HG03558 (cell line): ENCODE data around the gene FZD1.
A peak's percentile ranks its signal among the peaks of the same experiment; 100 is the strongest.

Experiments
- ATAC-seq: cut with Tn5 transposase; IDR thresholded peaks from one replicate; pipeline ENCODE4 v1.9.1; 2021; ENCODE audit warnings: moderate number of reproducible peaks; ENCODE audit not compliant: unreplicated experiment; ENCODE audit errors: extremely low read depth

Gene FZD1

GRCh38 chr7:91264924-91265681 is 870 bp downstream of the FZD1 start:
- peak; percentile 21 for ATAC-seq

- no peak for ATAC-seq
These were observed 1.4 kb downstream of the FZD1 start for GRCh38 chr7:91265693-91266066.

DNA sequence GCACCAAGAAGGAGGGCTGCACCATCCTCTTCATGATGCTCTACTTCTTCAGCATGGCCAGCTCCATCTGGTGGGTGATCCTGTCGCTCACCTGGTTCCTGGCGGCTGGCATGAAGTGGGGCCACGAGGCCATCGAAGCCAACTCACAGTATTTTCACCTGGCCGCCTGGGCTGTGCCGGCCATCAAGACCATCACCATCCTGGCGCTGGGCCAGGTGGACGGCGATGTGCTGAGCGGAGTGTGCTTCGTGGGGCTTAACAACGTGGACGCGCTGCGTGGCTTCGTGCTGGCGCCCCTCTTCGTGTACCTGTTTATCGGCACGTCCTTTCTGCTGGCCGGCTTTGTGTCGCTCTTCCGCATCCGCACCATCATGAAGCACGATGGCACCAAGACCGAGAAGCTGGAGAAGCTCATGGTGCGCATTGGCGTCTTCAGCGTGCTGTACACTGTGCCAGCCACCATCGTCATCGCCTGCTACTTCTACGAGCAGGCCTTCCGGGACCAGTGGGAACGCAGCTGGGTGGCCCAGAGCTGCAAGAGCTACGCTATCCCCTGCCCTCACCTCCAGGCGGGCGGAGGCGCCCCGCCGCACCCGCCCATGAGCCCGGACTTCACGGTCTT is 1.9 kb downstream of the FZD1 start:
- ATAC-seq: no peak

DNA sequence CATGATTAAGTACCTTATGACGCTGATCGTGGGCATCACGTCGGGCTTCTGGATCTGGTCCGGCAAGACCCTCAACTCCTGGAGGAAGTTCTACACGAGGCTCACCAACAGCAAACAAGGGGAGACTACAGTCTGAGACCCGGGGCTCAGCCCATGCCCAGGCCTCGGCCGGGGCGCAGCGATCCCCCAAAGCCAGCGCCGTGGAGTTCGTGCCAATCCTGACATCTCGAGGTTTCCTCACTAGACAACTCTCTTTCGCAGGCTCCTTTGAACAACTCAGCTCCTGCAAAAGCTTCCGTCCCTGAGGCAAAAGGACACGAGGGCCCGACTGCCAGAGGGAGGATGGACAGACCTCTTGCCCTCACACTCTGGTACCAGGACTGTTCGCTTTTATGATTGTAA is 2.5 kb downstream of the FZD1 start:
- ATAC-seq: no peak

DNA sequence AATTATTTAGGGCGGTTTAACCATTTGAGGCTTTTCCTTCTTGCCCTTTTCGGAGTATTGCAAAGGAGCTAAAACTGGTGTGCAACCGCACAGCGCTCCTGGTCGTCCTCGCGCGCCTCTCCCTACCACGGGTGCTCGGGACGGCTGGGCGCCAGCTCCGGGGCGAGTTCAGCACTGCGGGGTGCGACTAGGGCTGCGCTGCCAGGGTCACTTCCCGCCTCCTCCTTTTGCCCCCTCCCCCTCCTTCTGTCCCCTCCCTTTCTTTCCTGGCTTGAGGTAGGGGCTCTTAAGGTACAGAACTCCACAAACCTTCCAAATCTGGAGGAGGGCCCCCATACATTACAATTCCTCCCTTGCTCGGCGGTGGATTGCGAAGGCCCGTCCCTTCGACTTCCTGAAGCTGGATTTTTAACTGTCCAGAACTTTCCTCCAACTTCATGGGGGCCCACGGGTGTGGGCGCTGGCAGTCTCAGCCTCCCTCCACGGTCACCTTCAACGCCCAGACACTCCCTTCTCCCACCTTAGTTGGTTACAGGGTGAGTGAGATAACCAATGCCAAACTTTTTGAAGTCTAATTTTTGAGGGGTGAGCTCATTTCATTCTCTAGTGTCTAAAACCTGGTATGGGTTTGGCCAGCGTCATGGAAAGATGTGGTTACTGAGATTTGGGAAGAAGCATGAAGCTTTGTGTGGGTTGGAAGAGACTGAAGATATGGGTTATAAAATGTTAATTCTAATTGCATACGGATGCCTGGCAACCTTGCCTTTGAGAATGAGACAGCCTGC is 3.1 kb downstream of the FZD1 start:
- no peak for ATAC-seq

DNA sequence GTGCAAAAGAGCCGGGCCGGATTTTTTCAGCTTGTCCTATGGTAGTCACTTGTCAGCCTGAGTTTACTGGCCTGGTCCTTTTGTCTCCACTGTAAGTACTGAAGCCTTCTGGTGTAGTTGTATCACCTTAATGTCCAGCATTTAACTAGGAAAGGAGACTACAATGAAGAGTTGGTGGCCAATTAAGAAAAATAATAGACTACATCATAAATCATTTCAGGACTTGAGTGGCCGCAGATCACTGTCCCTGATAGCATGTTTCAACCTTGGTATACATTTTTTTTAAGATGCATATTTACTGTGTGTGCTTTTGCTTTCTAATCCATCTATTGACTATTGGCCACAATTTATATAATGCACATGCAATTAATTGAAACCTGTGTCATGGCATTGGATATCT is 6.1 kb downstream of the FZD1 start:
- no peak for ATAC-seq

DNA sequence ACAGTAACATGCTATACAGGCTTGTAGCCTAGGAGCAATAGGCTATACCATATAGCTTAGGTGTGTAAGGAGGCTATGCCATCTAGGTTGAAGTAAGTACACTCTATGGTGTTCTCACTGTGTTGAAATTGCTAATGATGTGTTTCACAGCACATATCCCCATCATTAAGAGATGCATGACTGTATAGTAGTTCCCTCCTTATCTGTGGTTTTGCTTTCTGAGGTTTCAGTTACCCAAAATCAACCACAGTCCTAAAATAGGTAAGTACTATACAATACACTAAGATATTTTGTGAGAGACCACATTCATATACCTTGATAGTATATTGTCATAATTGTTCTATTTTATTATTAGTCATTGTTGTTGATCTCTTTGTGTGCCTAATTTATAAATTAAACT is 12.7 kb downstream of the FZD1 start:
- peak; percentile 73 for ATAC-seq

GRCh38 chr7:91280185-91280584 is 16.0 kb downstream of the FZD1 start:
- no peak for ATAC-seq

DNA sequence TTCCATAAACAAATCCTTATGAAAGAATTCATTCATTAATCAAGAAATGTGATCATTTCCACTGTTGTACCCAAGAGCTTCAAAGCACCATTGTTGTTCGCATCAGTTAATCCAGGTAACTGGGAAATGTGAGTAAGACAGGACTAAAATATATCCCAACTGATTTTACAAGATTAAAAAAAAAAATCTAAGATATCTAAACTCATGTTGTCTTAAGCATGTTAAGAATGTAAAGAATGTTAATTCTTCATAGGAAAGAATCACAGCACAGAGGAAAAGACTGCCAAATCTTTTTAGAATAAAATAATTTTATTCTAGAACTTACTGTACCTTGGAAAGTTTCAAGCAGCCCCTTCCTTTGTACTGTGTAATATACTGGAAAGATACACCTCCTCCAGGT is 16.4 kb downstream of the FZD1 start:
- ATAC-seq: no peak

DNA sequence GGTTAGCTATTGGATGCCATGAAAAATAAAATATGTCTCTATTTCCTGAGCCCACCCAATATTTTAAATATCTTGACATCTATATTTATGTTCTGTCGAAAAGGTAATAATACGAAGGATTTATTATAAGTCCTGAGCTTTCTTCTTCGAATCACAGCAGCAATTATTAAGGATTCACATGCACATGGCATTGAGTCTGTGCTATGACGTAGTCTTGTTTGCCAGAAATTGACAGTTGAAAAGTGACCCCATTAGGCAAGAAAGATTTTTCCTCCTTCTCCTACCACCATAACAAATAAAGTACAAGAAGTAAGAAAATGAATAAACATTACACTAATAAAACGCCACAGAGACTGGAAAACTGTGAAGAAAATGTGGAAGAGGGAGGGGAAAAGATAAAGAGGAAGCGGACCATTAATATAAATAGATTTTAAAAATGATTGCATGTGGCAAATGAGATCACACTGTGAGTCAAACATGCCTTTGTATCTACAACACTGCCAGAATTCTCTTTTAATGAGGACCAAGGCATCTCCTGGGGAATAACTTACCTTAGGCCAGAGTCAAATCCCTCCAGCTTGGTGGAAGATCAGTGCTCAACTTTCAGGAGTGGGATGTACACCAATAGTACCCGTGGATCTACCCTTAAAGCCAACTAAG is 21.6 kb downstream of the FZD1 start:
- no peak for ATAC-seq

DNA sequence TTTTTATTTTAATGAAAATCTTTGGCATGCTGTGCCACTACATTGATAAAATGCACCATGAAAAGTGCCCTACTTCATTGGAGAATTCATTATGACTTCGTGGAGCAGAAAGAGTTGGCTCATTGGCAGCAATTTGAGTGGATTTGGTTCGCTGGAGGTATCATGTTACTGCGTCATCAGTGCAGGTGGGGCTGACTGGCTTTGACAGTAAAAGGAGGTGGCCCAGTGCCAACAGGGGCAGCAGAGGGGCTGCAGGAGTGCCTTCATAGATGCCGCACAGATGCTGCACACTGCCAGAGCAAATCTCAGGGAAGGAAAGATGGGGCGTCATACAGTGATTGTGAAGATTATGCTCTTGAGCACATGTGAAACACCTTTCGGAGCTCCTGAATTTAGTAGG is 22.2 kb downstream of the FZD1 start:
- ATAC-seq: no peak

DNA sequence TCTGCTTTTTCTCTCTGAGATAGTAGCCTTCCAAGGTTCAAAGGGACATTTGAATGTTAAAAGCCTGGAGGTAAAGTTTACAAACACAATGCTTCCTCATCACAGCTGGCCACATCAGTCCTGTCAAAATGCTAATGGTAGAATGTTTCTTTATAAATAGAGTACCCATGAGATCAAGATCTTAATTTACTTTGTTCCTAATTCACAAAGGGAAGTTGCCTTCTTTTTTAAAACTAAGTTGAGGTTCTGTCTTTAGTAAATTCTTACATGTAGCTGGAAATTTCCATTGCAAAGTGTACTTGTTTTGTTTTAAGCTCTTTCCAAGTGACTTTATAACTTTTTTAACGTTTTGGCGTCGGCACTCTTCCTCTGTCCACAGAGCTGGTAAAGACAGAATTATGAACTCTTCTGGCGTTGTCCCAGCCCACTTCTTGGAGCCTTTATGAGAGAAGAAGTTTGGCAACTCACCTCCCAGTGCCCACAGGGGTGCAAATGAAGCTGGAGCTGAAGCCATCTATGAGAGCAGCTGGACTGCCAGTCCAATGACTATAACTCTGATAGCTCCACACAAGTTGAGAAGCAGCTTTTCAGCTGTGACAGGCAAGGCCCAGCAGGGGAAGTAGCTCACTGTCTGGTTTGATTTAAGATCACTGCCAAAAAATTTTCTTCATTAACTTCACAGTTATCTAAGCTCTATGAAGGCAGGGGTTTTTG is 23.3 kb downstream of the FZD1 start:
- ATAC-seq: no peak

DNA sequence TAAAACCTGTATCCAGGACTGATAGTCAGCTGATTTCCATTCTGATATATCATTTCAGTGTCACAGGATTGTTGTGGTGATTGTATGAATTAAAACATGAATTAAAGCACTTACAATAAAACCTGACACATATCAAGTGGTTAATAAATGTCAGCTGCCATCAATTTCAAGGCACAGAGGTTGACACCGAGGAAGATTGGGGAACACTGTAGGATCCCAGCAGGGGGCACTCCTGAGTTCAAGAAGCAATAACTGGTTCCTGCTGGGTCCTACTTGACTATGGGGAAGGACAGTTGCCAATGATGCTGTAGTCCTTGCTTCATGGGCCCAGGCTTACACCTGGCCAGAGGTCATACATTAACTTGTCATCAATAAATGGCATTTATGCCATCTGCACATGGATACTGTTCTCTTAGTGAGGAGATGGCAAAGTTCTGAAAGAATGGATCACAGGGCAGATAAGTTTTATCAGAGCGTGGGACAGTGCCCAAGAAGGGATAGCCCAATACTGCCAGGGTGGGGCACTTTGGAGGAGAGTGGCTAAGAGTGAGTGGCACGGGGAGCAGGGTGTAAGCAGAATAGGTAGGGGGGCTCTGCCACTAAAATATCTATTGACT is 24.1 kb downstream of the FZD1 start:
- ATAC-seq: no peak

GRCh38 chr7:91289633-91290254 is 25.5 kb downstream of the FZD1 start:
- ATAC-seq: no peak

- no peak for ATAC-seq
These were observed 27.1 kb downstream of the FZD1 start for GRCh38 chr7:91291302-91291701.

GRCh38 chr7:91291902-91292301 is 27.7 kb downstream of the FZD1 start:
- ATAC-seq: no peak

DNA sequence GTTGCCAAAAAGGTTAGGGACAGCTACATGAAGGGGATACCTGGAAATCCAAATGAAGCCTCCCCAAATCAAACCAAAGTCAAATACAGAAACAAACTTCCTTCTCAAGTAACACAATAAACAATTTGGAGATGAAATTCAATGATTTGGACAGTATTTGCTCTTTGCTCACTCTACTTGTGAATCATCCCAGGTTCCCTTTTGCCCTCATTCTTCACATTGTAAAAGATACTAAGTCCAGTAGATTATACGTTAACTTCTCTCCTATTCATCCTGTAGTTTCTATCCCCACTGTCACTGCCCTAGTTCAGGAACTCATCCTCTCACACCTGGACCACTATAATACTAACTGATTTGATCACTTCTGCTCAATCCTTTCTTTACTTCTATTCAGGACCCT is 28.3 kb downstream of the FZD1 start:
- no peak for ATAC-seq

DNA sequence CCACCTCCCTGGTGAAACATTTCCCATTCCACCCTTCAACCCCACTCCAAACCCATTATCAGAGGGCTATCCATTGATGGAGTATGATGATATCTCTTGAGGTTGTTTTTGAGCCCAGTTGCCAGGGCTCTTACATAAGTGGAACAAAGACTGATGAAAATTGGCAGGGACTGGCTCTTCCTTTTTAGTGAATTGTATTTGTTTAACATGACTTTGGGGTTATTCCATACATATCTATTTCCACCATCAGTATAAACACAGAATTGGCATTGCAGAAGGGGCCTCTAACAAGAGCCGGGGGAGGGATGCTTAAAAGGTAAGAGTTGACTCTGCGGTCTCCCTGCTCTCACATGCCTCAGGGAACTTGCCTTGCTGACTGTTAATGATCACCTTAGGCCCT is 28.9 kb downstream of the FZD1 start:
- no peak for ATAC-seq

GRCh38 chr7:91293840-91294239 is 29.6 kb downstream of the FZD1 start:
- no peak for ATAC-seq
